ENCODE data around the gene MAP3K20. TPM values are rescaled to one million over a fixed set of nuclear protein-coding genes. Genes with fewer than 3 reads are reported as not detected.

MAP3K20 gene
- polyA plus RNA-seq, 1 of the 3 experiments (the other 2 are of a cell fraction): 8.5 TPM

- Histone ChIP-seq H3K27me3 (ENCODE audit: insufficient read depth) (no peaks in the 10 kb centered on the region), H3K9ac (no peak overlapping the region), H3K4me2 (no peak overlapping the region), H3K4me1 (ENCODE audit: control insufficient read depth in 1 of 2, insufficient read depth in 2 of 2, low read depth in 1 of 2, low read length in 1 of 2) (peaks cover 2 to 6% of the 10 kb centered on the region in 2 experiments; a peak in 2 of 4 replicates), H3K79me2 (ENCODE audit: insufficient read depth) (no peaks in the 10 kb centered on the region), H3F3A (replicated peaks; ENCODE audit: insufficient read depth) (no peaks in the 10 kb centered on the region), H2AFZ (ENCODE audit: low read depth) (no peak overlapping the region), H3K9me3 (no peaks in the 10 kb centered on the region), H4K20me1 (ENCODE audit: insufficient read depth) (no peaks in the 10 kb centered on the region), H3K9me2 (no peaks in the 10 kb centered on the region), H3K4me3 (ENCODE audit: low read depth in 2 of 2, low read length in 1 of 2) (no peak overlapping the region), H3K36me3 (replicated peaks in 1 of 2; ENCODE audit: control insufficient read depth in 1 of 2, insufficient read depth in 2 of 2, low read length in 1 of 2) (peaks cover 0 to 3% of the 10 kb centered on the region in 2 experiments), H3K27ac (ENCODE audit: low read depth in 2 of 2, low read length in 1 of 2) (no peak overlapping the region)
- DNase-seq: no peak
- 92% methylated on average over 1 of the region's 1 CpG for WGBS (ENCODE audit: low lambda C conversion rate)
- ChIA-PET CTCF (interaction anchor here (0.6 to 6.2 kb wide), 42 partner anchors 10 to 1318 kb away, joined by 3 to 256 read pairs (median 5); no protein-coding TSS in a partner anchor), POLR2A (no interaction called here)
- no peak for TF ChIP-seq SIN3A (IDR thresholded peaks at IDR 0.05; ENCODE audit: borderline replicate concordance, low read depth, low read length)
- no peak for TF ChIP-seq ELF1 (IDR thresholded peaks at IDR 0.05)
- no peak for TF ChIP-seq RAD21 (IDR thresholded peaks at IDR 0.05; ENCODE audit: low read length)
- no peak for TF ChIP-seq MXI1 (IDR thresholded peaks at IDR 0.05; ENCODE audit: low read depth, low read length)
- no peak for TF ChIP-seq FOXM1 (IDR thresholded peaks at IDR 0.05; ENCODE audit: low read depth)
- TF ChIP-seq NRF1 (IDR thresholded peaks at IDR 0.05; ENCODE audit: low read depth, low read length): no peak
- no peak for TF ChIP-seq SMC3 (IDR thresholded peaks at IDR 0.05; ENCODE audit: low read depth, low read length)
- no peak for TF ChIP-seq NFIC (IDR thresholded peaks at IDR 0.05; ENCODE audit: borderline replicate concordance)
- no peak for TF ChIP-seq MAX (IDR thresholded peaks at IDR 0.05; ENCODE audit: low read depth)
- TF ChIP-seq USF1 (IDR thresholded peaks at IDR 0.05; ENCODE audit: borderline replicate concordance, low read depth): no peak
- no peak for TF ChIP-seq GATA2 (CRISPR knock-in tag; IDR thresholded peaks at IDR 0.05)
- no peak for TF ChIP-seq TCF12 (IDR thresholded peaks at IDR 0.05)
- no peak for TF ChIP-seq IRF3 (IDR thresholded peaks at IDR 0.05; ENCODE audit: low read depth, low read length)
- TF ChIP-seq JUND (IDR thresholded peaks at IDR 0.05): no peak
- TF ChIP-seq RFX5 (IDR thresholded peaks at IDR 0.05; ENCODE audit: low read length): no peak
- no peak for TF ChIP-seq RCOR1 (IDR thresholded peaks at IDR 0.05; ENCODE audit: low read length)
- no peak for TF ChIP-seq EP300 (IDR thresholded peaks at IDR 0.05; ENCODE audit: borderline replicate concordance in 1 of 2, low read depth in 1 of 2, low read length in 1 of 2)
- no peak for TF ChIP-seq ZBTB33 (IDR thresholded peaks at IDR 0.05; ENCODE audit: borderline replicate concordance, low read depth)
Measured at GRCh38 chr2:173026479-173026878, 49.2 kb upstream of the MAP3K20 start.

Data from SK-N-SH (cell line).